Measurements from ENCODE around the gene PDE7B.

Gene PDE7B

DNA sequence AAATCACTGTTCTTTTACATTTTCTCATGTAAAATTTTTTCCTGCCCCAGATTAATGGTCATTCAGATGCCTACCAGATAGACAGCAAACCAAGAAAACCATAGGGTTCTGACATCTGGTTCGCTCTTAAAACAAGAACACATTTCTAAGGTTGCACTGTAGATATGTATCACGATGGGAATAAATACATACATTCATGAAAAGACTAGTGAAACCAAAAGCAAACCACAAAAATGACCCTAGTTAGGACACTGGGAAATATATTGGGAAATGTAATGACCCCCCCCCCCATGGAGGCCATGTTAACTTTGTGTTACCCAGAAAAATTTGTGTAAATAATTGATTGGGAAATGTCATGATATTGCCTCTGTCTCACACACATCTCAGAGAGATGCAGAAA lies 361.1 kb downstream of the PDE7B start:
- Histone ChIP-seq H4K20me1 (ENCODE audit: insufficient read depth, low read length) (no peaks in the 10 kb centered on the region), H3K36me3 (ENCODE audit: insufficient read depth, low read length) (no peaks in the 10 kb centered on the region), H3K27ac (ENCODE audit: low read depth, low read length, poor library complexity, severe bottlenecking) (no peak overlapping the region), H3K79me2 (ENCODE audit: insufficient read depth, low read length) (no peaks in the 10 kb centered on the region), H3K27me3 (ENCODE audit: insufficient read depth, low read length) (no peaks in the 10 kb centered on the region), H3K9ac (ENCODE audit: low read length) (no peak overlapping the region), H2AFZ (ENCODE audit: low read length) (no peak overlapping the region), H3K4me3 (ENCODE audit: low read depth, low read length, poor library complexity, severe bottlenecking) (no peak overlapping the region), H3K4me1 (ENCODE audit: insufficient read depth, low read length, severe bottlenecking) (no peaks in the 10 kb centered on the region), H3K4me2 (ENCODE audit: low read length) (no peak overlapping the region), H3K9me3 (ENCODE audit: low read length) (no peaks in the 10 kb centered on the region), H3K9me2 (ENCODE audit: low read depth, low read length) (no peaks in the 10 kb centered on the region), H3F3A (ENCODE audit: insufficient read depth, low read length) (no peaks in the 10 kb centered on the region)
- TF ChIP-seq, protein P1, sequence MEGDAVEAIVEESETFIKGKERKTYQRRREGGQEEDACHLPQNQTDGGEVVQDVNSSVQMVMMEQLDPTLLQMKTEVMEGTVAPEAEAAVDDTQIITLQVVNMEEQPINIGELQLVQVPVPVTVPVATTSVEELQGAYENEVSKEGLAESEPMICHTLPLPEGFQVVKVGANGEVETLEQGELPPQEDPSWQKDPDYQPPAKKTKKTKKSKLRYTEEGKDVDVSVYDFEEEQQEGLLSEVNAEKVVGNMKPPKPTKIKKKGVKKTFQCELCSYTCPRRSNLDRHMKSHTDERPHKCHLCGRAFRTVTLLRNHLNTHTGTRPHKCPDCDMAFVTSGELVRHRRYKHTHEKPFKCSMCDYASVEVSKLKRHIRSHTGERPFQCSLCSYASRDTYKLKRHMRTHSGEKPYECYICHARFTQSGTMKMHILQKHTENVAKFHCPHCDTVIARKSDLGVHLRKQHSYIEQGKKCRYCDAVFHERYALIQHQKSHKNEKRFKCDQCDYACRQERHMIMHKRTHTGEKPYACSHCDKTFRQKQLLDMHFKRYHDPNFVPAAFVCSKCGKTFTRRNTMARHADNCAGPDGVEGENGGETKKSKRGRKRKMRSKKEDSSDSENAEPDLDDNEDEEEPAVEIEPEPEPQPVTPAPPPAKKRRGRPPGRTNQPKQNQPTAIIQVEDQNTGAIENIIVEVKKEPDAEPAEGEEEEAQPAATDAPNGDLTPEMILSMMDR (IDR thresholded peaks at IDR 0.05; ENCODE audit: low read length): no peak
- no peak for TF ChIP-seq EZH2 (IDR thresholded peaks at IDR 0.05; ENCODE audit: borderline replicate concordance, low read length)

- H3K79me2 ChIP-seq (ENCODE audit: insufficient read depth, low read length): no peaks in the 10 kb centered on the region
- no peak overlapping the region for H3K27ac ChIP-seq (ENCODE audit: low read depth, low read length, poor library complexity, severe bottlenecking)
- H3K4me2 ChIP-seq (ENCODE audit: low read length): no peak overlapping the region
- TF ChIP-seq, protein P1 (IDR thresholded peaks at IDR 0.05; ENCODE audit: low read length): no peak
- no peak for TF ChIP-seq EZH2 (IDR thresholded peaks at IDR 0.05; ENCODE audit: borderline replicate concordance, low read length)
- no peaks in the 10 kb centered on the region for H3K36me3 ChIP-seq (ENCODE audit: insufficient read depth, low read length)
- no peak overlapping the region for H3K4me3 ChIP-seq (ENCODE audit: low read depth, low read length, poor library complexity, severe bottlenecking)
- H3K27me3 ChIP-seq (ENCODE audit: insufficient read depth, low read length): no peaks in the 10 kb centered on the region
- H3F3A ChIP-seq (ENCODE audit: insufficient read depth, low read length): no peaks in the 10 kb centered on the region
- no peak overlapping the region for H3K9ac ChIP-seq (ENCODE audit: low read length)
- no peaks in the 10 kb centered on the region for H3K9me2 ChIP-seq (ENCODE audit: low read depth, low read length)
- H3K4me1 ChIP-seq (ENCODE audit: insufficient read depth, low read length, severe bottlenecking): no peaks in the 10 kb centered on the region
- no peak overlapping the region for H2AFZ ChIP-seq (ENCODE audit: low read length)
- no peaks in the 10 kb centered on the region for H4K20me1 ChIP-seq (ENCODE audit: insufficient read depth, low read length)
- no peaks in the 10 kb centered on the region for H3K9me3 ChIP-seq (ENCODE audit: low read length)
These were observed 361.6 kb downstream of the PDE7B start for GRCh38 chr6:136213012-136213539.

GRCh38 chr6:136213853-136214252 lies 362.4 kb downstream of the PDE7B start:
- H3K9ac ChIP-seq (ENCODE audit: low read length): no peak overlapping the region
- no peaks in the 10 kb centered on the region for H3K27me3 ChIP-seq (ENCODE audit: insufficient read depth, low read length)
- no peak overlapping the region for H3K4me2 ChIP-seq (ENCODE audit: low read length)
- no peaks in the 10 kb centered on the region for H4K20me1 ChIP-seq (ENCODE audit: insufficient read depth, low read length)
- H3K4me3 ChIP-seq (ENCODE audit: low read depth, low read length, poor library complexity, severe bottlenecking): no peak overlapping the region
- H3K27ac ChIP-seq (ENCODE audit: low read depth, low read length, poor library complexity, severe bottlenecking): no peak overlapping the region
- H2AFZ ChIP-seq (ENCODE audit: low read length): no peak overlapping the region
- H3K4me1 ChIP-seq (ENCODE audit: insufficient read depth, low read length, severe bottlenecking): no peaks in the 10 kb centered on the region
- H3K36me3 ChIP-seq (ENCODE audit: insufficient read depth, low read length): no peaks in the 10 kb centered on the region
- no peaks in the 10 kb centered on the region for H3K79me2 ChIP-seq (ENCODE audit: insufficient read depth, low read length)
- H3F3A ChIP-seq (ENCODE audit: insufficient read depth, low read length): no peaks in the 10 kb centered on the region
- H3K9me3 ChIP-seq (ENCODE audit: low read length): no peaks in the 10 kb centered on the region
- no peak for TF ChIP-seq EZH2 (IDR thresholded peaks at IDR 0.05; ENCODE audit: borderline replicate concordance, low read length)
- TF ChIP-seq, protein P1 (IDR thresholded peaks at IDR 0.05; ENCODE audit: low read length): no peak
- no peaks in the 10 kb centered on the region for H3K9me2 ChIP-seq (ENCODE audit: low read depth, low read length)

Data from OCI-LY1 (cell line).